Sigmoid colon (tissue), 7 donors: ENCODE measurements around the gene UGT1A5. TPM values are rescaled to one million over a fixed set of nuclear protein-coding genes. Genes with fewer than 3 reads are reported as not detected.

Experiments
- DNase-seq: peaks from one replicate; pipeline ENCODE4 v3.0.0-alpha.2; 2019
- H3K27ac ChIP-seq, 4 donors: fragments of 200-600 bp; sonication (generic); one replicate each; pipeline ENCODE4 v1.5.1; 2016 to 2019; ENCODE audit warnings: mild to moderate bottlenecking in 1 of 4
- H3K27me3 ChIP-seq, 3 donors: fragments of 200-600 bp; sonication (generic); one replicate each; pipeline ENCODE4 v1.5.1; 2019; ENCODE audit warnings: mild to moderate bottlenecking in 1 of 3
- H3K36me3 ChIP-seq, 4 donors: fragments of 200-600 bp; sonication (generic); one replicate each; pipeline ENCODE4 v1.5.1; 2016 to 2019
- H3K4me1 ChIP-seq, 4 donors: fragments of 200-600 bp; sonication (generic); one replicate each; pipeline ENCODE4 v1.5.1; 2017 to 2019
- H3K4me3 ChIP-seq, 4 donors: fragments of 200-600 bp; sonication (generic); one replicate each; pipeline ENCODE4 v1.5.1; 2017 to 2019; ENCODE audit warnings: mild to moderate bottlenecking in 2 of 4, moderate library complexity in 1 of 4
- H3K9me3 ChIP-seq, 4 donors: fragments of 200-600 bp in 3 of 4; sonication (generic) in 3 of 4; one replicate each; pipeline versions ENCODE4 v1.5.1 to v1.6.1; 2013 to 2019
- EP300 ChIP-seq, 4 donors: sonication (generic); formaldehyde crosslinking; IDR thresholded peaks; one replicate each; pipeline ENCODE4 v1.6.1; 2017; ENCODE audit warnings: antibody characterized with exemption in 4 of 4
- POLR2A ChIP-seq, 2 donors: fragments of 450-650 bp; IDR thresholded peaks; one replicate each; pipeline ENCODE4 v1.6.1; 2016; ENCODE audit warnings: antibody characterized with exemption in 2 of 2, mild to moderate bottlenecking in 2 of 2, moderate library complexity in 2 of 2
- POLR2AphosphoS5 ChIP-seq, 4 donors: sonication (generic); formaldehyde crosslinking; IDR thresholded peaks; one replicate each; pipeline ENCODE4 v1.6.1; 2017; ENCODE audit warnings: antibody characterized with exemption in 4 of 4
- WGBS, 2 donors: extraction: QIAGEN DNeasy Blood & Tissue Kit; methylation state at CpG; one replicate each; pipeline ENCODE4 v1.1.7; 2013; 5-methylcytosine and 5-hydroxymethylcytosine counted together
- intact Hi-C: fragments of 100-400 bp; cut with DNase I; formaldehyde crosslinking; loops from one replicate; pipeline ENCODE4 v1.15.1; 2023
- polyA plus RNA-seq, 3 donors: library from polyadenylated mRNA; stranded (reverse); fragments of 200-250 nt; gene quantifications; one replicate each; pipeline ENCODE4 v1.2.3, GENCODE V29; 2013
- total RNA-seq, 4 donors: library from RNA; depleted of rRNA; stranded (reverse); fragments of >200 nt; gene quantifications; one replicate each; pipeline ENCODE4 v1.1.0, GENCODE V29; 2016
- TF ChIP-seq, protein P1 (sequence below), 4 experiments: fragments of 450-650 bp in 3 of 4; fragments of 200-600 bp in 1 of 4; IDR thresholded peaks; one replicate each; pipeline ENCODE4 v1.5.1; 2016 to 2019; ENCODE audit warnings: antibody characterized with exemption in 4 of 4, mild to moderate bottlenecking in 3 of 4, moderate library complexity in 2 of 4
- donor health status: healthy with polysubstance abuse.
- donor health status: Bipolar disorder and iron deficiency.
- donor health status: healthy.

The UGT1A5 gene
- total and polyA plus RNA-seq, 7 donors: 0.22 TPM; not detected in 6

DNA sequence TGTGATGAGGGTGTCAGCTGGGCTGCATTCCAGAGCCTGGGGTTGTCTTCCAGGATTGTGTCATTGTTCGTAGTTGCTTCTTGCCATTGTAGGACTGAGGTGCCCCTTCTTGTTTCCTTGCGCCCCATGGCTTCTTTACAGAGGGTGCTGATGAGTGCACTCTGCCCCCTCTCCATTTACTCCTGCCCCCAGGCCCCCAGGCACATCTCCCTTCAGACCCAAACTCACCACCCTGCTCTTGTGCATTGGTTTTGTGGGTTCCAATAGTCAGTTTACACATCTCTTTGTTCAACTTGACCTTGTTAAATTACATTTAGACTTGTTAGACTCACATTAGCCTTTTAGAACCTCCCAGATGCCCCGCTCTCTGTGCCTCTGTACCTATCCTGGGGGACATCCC is 108.5 kb downstream of the UGT1A5 start:
- TF ChIP-seq, protein P1, sequence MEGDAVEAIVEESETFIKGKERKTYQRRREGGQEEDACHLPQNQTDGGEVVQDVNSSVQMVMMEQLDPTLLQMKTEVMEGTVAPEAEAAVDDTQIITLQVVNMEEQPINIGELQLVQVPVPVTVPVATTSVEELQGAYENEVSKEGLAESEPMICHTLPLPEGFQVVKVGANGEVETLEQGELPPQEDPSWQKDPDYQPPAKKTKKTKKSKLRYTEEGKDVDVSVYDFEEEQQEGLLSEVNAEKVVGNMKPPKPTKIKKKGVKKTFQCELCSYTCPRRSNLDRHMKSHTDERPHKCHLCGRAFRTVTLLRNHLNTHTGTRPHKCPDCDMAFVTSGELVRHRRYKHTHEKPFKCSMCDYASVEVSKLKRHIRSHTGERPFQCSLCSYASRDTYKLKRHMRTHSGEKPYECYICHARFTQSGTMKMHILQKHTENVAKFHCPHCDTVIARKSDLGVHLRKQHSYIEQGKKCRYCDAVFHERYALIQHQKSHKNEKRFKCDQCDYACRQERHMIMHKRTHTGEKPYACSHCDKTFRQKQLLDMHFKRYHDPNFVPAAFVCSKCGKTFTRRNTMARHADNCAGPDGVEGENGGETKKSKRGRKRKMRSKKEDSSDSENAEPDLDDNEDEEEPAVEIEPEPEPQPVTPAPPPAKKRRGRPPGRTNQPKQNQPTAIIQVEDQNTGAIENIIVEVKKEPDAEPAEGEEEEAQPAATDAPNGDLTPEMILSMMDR (IDR thresholded peaks at IDR 0.05): no peak
- no peak for TF ChIP-seq POLR2A (IDR thresholded peaks at IDR 0.05)
- TF ChIP-seq EP300 (IDR thresholded peaks at IDR 0.05): no peak
- TF ChIP-seq POLR2AphosphoS5 (IDR thresholded peaks at IDR 0.05): no peak
- DNase-seq: peak; percentile 15
- no peak overlapping the region for H3K27ac ChIP-seq
- intact Hi-C loops: no loop called here
- H3K4me1 ChIP-seq: no peaks in the 10 kb centered on the region
- H3K36me3 ChIP-seq: no peaks in the 10 kb centered on the region
- no peaks in the 10 kb centered on the region for H3K27me3 ChIP-seq
- WGBS, 2 donors: 88 to 96% methylated on average over 3 of the region's 3 CpGs
- H3K9me3 ChIP-seq: no peaks in the 10 kb centered on the region
- no peak overlapping the region for H3K4me3 ChIP-seq

DNA sequence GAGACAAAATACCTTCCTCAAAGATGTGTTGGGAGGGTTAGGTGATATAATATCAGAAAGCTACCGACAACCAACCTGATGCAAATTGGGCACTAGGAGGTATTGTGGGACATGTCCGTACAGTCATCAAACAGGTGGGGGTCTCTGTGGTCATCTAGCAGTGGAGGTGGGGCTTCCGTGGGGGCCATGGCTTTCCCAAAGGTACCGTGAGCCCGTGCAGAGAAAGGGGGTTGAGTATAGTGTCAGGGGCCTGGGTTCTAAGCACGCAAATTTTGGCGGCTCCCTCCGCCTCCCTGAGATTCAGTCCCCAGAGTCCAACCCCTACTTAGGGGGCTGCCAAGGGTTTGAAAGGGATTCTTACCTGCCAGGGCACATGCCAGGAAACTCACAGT is 109.0 kb downstream of the UGT1A5 start:
- Histone ChIP-seq H3K4me1 (no peaks in the 10 kb centered on the region), H3K27me3 (no peaks in the 10 kb centered on the region), H3K36me3 (no peaks in the 10 kb centered on the region), H3K4me3 (no peak overlapping the region), H3K27ac (no peak overlapping the region), H3K9me3 (no peaks in the 10 kb centered on the region)
- DNase-seq: peak; percentile 25
- TF ChIP-seq POLR2A (IDR thresholded peaks at IDR 0.05) (no peak), POLR2AphosphoS5 (IDR thresholded peaks at IDR 0.05) (no peak), EP300 (IDR thresholded peaks at IDR 0.05) (no peak)
- TF ChIP-seq, protein P1 (IDR thresholded peaks at IDR 0.05): no peak
- WGBS, 2 donors: 93 to 95% methylated on average over 8 of the region's 8 CpGs
- intact Hi-C loops: no loop called here

DNA sequence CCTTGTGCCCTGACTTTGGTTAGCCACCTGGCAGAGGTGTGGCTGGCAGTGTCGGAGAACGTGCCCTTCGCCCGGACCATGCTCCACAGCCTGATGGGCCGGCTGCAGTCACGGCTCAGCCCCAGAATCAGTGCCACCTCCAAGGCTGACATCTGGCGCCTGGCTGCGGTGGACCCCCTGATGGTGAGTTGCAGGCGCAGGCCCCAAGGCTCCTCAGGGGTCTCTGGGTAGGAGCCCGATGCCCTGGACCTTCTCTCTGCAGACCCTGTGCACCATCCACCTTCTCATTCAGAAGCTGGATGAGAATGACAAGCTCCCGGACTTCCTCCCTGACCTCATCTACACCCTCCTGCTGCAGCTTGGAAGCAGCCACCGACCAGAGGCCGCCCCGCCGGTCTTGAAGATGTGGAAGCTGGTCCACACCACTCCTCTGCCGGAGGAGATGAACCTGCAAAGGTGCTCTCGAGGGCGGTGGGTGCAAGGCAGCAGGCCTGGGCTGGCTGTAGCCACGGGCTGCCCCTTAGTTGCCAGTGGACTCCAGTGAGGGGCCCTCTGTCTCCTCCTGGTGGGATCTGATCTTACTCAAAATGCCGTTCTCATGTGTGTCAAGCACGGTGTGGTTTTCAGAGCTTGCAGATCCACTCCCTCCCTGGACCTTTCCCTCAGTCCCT is 109.5 kb downstream of the UGT1A5 start:
- WGBS, 2 donors: 82 to 90% methylated on average over 21 of the region's 21 CpGs
- DNase-seq: peak; percentile 60
- Histone ChIP-seq H3K27ac (no peak overlapping the region), H3K9me3 (no peaks in the 10 kb centered on the region), H3K27me3 (no peaks in the 10 kb centered on the region), H3K4me1 (no peaks in the 10 kb centered on the region), H3K4me3 (no peak overlapping the region), H3K36me3 (no peaks in the 10 kb centered on the region)
- TF ChIP-seq POLR2A (IDR thresholded peaks at IDR 0.05): no peak
- TF ChIP-seq, protein P1 (IDR thresholded peaks at IDR 0.05): no peak
- TF ChIP-seq EP300 (IDR thresholded peaks at IDR 0.05): no peak
- TF ChIP-seq POLR2AphosphoS5 (IDR thresholded peaks at IDR 0.05): no peak
- intact Hi-C loops: no loop called here

Other genes with a start within 250 kb of the UGT1A5 start
- 10 to 100 TPM; 23.4 to 34.5 (median 31.3) TPM for gene USP40, start 146.1 kb upstream of the UGT1A5 start, total RNA-seq
- gene USP40, start 146.1 kb upstream of the UGT1A5 start, polyA plus RNA-seq: 10 to 100 TPM in 2 of 3 donors, 1 to 10 TPM in 1; 9.6 to 14.7 (median 10.9) TPM
- not detected for gene UGT1A8, start 95.3 kb upstream of the UGT1A5 start, total RNA-seq
- 1 to 10 TPM; 1.8 to 8.8 (median 7.4) TPM for gene UGT1A8, start 95.3 kb upstream of the UGT1A5 start, polyA plus RNA-seq
- not detected for gene UGT1A10, start 76.5 kb upstream of the UGT1A5 start, total RNA-seq
- 10 to 100 TPM; 10.8 to 27.3 (median 19.7) TPM for gene UGT1A10, start 76.5 kb upstream of the UGT1A5 start, polyA plus RNA-seq
- not detected for gene UGT1A9, start 41.0 kb upstream of the UGT1A5 start, total RNA-seq
- gene UGT1A9, start 41.0 kb upstream of the UGT1A5 start, polyA plus RNA-seq: under 1 TPM in 1 of 3 donors, not detected in 2; 0.36 TPM
- gene UGT1A7, start 31.0 kb upstream of the UGT1A5 start, total RNA-seq: not detected
- under 1 TPM in 1 of 3 donors, not detected in 2; 0.66 TPM for gene UGT1A7, start 31.0 kb upstream of the UGT1A5 start, polyA plus RNA-seq
- not detected for gene UGT1A6, start 20.0 kb upstream of the UGT1A5 start, total RNA-seq
- gene UGT1A6, start 20.0 kb upstream of the UGT1A5 start, polyA plus RNA-seq: 1 to 10 TPM in 1 of 3 donors, not detected in 2; 3.0 TPM
- not detected for gene UGT1A4, start 5.8 kb downstream of the UGT1A5 start, total RNA-seq
- gene UGT1A4, start 5.8 kb downstream of the UGT1A5 start, polyA plus RNA-seq: under 1 TPM in 2 of 3 donors, not detected in 1; 0.50 to 0.60 TPM
- gene UGT1A3, start 16.1 kb downstream of the UGT1A5 start, total RNA-seq: not detected
- gene UGT1A3, start 16.1 kb downstream of the UGT1A5 start, polyA plus RNA-seq: under 1 TPM in 1 of 3 donors, not detected in 2; 0.36 TPM
- not detected for gene UGT1A1, start 47.4 kb downstream of the UGT1A5 start, total RNA-seq
- gene UGT1A1, start 47.4 kb downstream of the UGT1A5 start, polyA plus RNA-seq: 1 to 10 TPM in 2 of 3 donors, under 1 TPM in 1; 0.74 to 2.8 (median 1.8) TPM
- gene MROH2A, start 65.4 kb downstream of the UGT1A5 start, total RNA-seq: not detected
- under 1 TPM in 1 of 3 donors, not detected in 2; 0.06 TPM for gene MROH2A, start 65.4 kb downstream of the UGT1A5 start, polyA plus RNA-seq
- 1 to 10 TPM in 2 of 4 donors, under 1 TPM in 2; 0.28 to 2.1 (median 1.0) TPM for gene HJURP, start 141.6 kb downstream of the UGT1A5 start, total RNA-seq
- gene HJURP, start 141.6 kb downstream of the UGT1A5 start, polyA plus RNA-seq: 1 to 10 TPM; 1.2 to 9.0 (median 3.0) TPM
- not detected for gene TRPM8, start 204.5 kb downstream of the UGT1A5 start, total RNA-seq
- under 1 TPM in 1 of 3 donors, not detected in 2; 0.04 TPM for gene TRPM8, start 204.5 kb downstream of the UGT1A5 start, polyA plus RNA-seq